WERI-Rb-1 (cell line): ENCODE results near the gene CST6.
"Not testable (repeated sequence)": the region's sequence is repeated elsewhere in the genome, so short reads cannot be mapped to it uniquely, and the experiment has no call there.

Source experiments
- DNase-seq: peaks from one replicate; pipeline ENCODE4 v3.0.0-alpha.2; 2020
- H3K27ac ChIP-seq: fragments of 250-450 bp; sonication (Bioruptor Pico); 2 replicates; pipeline ENCODE4 v1.5.1; 2020; ENCODE audit warnings: mild to moderate bottlenecking, moderate library complexity
- H3K27me3 ChIP-seq: fragments of 250-450 bp; sonication (Bioruptor Pico); 2 replicates; pipeline ENCODE4 v1.5.1; 2021; ENCODE audit warnings: mild to moderate bottlenecking, low read depth, moderate library complexity; ENCODE audit not compliant: insufficient read depth, severe bottlenecking
- H3K36me3 ChIP-seq: fragments of 250-450 bp; sonication (Bioruptor Pico); 2 replicates; pipeline ENCODE4 v1.5.1; 2020; ENCODE audit warnings: mild to moderate bottlenecking, moderate library complexity
- H3K4me3 ChIP-seq: 2 replicates; pipeline ENCODE4 v1.5.1; 2011; ENCODE audit warnings: low read depth, mild to moderate bottlenecking, control low read depth, low read length
- H3K9me3 ChIP-seq: fragments of 250-450 bp; sonication (Bioruptor Pico); 2 replicates; pipeline ENCODE4 v1.5.1; 2021; ENCODE audit warnings: mild to moderate bottlenecking, moderate library complexity; ENCODE audit not compliant: severe bottlenecking
- TF ChIP-seq, protein P1 (sequence below): IDR thresholded peaks from 2 replicates; pipeline ENCODE4 v1.5.1; 2011; ENCODE audit warnings: low read depth, mild to moderate bottlenecking, control low read depth, inconsistent platforms, low read length

Gene CST6

GRCh38 chr11:66020618-66021357 lies 9.0 kb downstream of the CST6 start:
- no peak overlapping the region for H3K27ac ChIP-seq
- no peaks in the 10 kb centered on the region for H3K36me3 ChIP-seq
- no peaks in the 10 kb centered on the region for H3K9me3 ChIP-seq
- no peaks in the 10 kb centered on the region for H3K27me3 ChIP-seq
- no peak overlapping the region for H3K4me3 ChIP-seq
- no peak for DNase-seq
- TF ChIP-seq, protein P1, sequence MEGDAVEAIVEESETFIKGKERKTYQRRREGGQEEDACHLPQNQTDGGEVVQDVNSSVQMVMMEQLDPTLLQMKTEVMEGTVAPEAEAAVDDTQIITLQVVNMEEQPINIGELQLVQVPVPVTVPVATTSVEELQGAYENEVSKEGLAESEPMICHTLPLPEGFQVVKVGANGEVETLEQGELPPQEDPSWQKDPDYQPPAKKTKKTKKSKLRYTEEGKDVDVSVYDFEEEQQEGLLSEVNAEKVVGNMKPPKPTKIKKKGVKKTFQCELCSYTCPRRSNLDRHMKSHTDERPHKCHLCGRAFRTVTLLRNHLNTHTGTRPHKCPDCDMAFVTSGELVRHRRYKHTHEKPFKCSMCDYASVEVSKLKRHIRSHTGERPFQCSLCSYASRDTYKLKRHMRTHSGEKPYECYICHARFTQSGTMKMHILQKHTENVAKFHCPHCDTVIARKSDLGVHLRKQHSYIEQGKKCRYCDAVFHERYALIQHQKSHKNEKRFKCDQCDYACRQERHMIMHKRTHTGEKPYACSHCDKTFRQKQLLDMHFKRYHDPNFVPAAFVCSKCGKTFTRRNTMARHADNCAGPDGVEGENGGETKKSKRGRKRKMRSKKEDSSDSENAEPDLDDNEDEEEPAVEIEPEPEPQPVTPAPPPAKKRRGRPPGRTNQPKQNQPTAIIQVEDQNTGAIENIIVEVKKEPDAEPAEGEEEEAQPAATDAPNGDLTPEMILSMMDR: no peak

DNA sequence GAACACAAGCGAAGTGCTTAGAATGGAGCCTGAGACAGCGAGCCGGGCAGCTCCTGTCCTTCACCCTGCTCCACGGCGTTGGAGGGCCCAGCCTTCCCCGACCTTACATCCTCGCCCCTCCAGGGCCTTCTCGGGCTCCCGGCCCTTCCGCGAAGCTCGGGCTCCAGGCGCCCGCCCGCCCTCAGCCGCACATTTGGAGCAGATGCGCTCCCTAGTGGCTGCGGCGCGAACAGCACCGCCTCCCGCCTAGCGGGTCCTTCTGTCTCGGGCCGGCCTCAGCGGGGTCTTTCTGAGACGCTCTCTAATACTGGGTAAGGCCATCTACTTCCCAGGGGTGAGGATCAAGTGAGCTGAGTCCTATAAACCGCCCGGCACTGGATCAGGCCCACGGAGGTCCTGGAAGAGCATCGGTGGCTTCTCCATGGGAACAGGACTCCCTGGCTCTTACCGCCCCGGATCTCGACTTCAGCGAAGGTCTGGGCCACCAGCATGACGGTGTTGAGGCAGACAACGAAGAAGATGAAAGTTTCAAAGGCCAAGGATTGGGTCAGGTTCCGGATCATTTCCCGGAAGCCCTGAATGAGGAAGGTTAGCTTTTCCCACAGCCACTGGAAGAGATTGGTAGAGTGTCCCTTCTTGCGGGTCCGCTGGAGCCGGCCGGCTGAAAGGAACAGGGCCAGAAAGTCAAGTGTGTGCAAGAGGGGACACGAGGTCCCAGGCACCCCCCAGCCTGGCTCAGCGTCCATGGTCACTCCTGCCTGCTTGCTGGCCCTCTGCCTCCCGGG lies 10.8 kb downstream of the CST6 start:
- no peaks in the 10 kb centered on the region for H3K27me3 ChIP-seq
- no peak overlapping the region for H3K27ac ChIP-seq
- peak overlapping the region; percentile 14 for H3K4me3 ChIP-seq
- H3K9me3 ChIP-seq: no peaks in the 10 kb centered on the region
- DNase-seq: peak; percentile 78
- H3K36me3 ChIP-seq: no peaks in the 10 kb centered on the region
- TF ChIP-seq, protein P1: peak; percentile 92

- H3K27ac ChIP-seq, H3K9me3 ChIP-seq, H3K4me3 ChIP-seq, DNase-seq, H3K27me3 ChIP-seq, H3K36me3 ChIP-seq: not testable (repeated sequence)
Measured at GRCh38 chr11:66023186-66023440, 11.3 kb downstream of the CST6 start.

GRCh38 chr11:66026017-66026529 lies 14.3 kb downstream of the CST6 start, which contains the start of gene CATSPER1:
CATSPER1 (minus strand) TSS chr11:66026479; CDS start chr11:66026379, 100 bp downstream.
- H3K9me3 ChIP-seq: no peaks in the 10 kb centered on the region
- no peak within 1 kb of the TSS for H3K4me3 ChIP-seq
- TF ChIP-seq, protein P1: no peak
- H3K27me3 ChIP-seq: no peaks in the 10 kb centered on the region
- no peaks in the 10 kb centered on the region for H3K36me3 ChIP-seq
- H3K27ac ChIP-seq: no peak within 1 kb of the TSS
- DNase-seq: no peak

- no peak for DNase-seq
- H3K9me3 ChIP-seq: peaks cover 6% of the 10 kb centered on the region
- no peak overlapping the region for H3K4me3 ChIP-seq
- TF ChIP-seq, protein P1: no peak
- no peak overlapping the region for H3K27ac ChIP-seq
- H3K36me3 ChIP-seq: no peaks in the 10 kb centered on the region
- H3K27me3 ChIP-seq: no peaks in the 10 kb centered on the region
Measured at GRCh38 chr11:66032957-66033735, 21.3 kb downstream of the CST6 start.
